IPS-NIHi11 (cell line): ENCODE results near the gene UGDH.
"Not testable (repeated sequence)": the region's sequence is repeated elsewhere in the genome, so short reads cannot be mapped to it uniquely, and the experiment has no call there.

Source experiments
- DNase-seq: peaks from one replicate; pipeline ENCODE4 v3.0.0; 2012; ENCODE audit warnings: mixed read lengths, low spot score

Gene UGDH

DNA sequence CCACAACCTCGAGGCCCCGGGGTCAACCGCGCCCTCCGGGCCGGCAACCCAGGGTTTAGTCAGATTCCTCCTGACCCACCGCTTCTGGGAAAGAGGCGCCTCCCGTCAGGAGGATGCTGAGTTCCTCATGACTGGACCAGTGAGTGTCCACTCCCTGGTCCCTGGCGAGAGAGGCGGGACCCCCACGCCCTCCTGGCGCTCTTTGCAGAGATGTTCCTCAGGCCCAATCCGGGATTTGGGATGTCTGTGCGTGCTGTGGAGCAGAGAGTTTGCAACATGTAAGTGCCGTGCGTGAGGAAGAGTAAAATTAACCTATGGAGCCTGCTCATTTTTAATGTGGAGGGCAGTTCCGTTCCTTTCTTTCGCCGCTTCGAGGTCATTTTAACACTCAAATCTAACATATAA lies 824 bp upstream of the UGDH start:
- DNase-seq, result no peak

DNA sequence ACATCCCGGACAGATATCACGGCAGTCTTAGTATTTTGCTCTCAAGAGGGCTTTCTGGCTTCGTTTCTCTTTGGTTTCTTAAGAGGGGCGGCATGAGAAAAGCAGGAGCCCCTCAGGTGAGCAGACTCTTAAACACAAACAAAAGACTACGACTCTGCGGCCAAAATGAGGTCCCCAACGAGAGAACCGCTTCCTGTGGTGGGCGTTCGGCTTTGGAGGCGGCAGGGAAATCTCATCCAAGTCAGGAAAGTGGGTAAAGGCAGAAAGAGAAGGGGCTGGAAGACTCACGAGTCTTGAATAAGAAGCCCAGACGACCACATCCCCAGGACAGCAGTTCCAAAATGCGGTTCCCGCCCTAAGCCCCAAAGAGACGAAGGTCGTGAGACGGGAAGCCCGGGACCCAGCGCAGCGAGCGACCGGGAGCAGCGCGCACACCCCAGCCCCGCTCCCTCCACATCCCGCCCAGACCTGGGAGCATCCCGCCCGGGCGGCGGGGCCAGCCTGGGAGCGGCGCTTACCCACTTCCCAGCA lies 409 bp downstream of the UGDH start:
- DNase-seq, result peak; percentile 86

DNA sequence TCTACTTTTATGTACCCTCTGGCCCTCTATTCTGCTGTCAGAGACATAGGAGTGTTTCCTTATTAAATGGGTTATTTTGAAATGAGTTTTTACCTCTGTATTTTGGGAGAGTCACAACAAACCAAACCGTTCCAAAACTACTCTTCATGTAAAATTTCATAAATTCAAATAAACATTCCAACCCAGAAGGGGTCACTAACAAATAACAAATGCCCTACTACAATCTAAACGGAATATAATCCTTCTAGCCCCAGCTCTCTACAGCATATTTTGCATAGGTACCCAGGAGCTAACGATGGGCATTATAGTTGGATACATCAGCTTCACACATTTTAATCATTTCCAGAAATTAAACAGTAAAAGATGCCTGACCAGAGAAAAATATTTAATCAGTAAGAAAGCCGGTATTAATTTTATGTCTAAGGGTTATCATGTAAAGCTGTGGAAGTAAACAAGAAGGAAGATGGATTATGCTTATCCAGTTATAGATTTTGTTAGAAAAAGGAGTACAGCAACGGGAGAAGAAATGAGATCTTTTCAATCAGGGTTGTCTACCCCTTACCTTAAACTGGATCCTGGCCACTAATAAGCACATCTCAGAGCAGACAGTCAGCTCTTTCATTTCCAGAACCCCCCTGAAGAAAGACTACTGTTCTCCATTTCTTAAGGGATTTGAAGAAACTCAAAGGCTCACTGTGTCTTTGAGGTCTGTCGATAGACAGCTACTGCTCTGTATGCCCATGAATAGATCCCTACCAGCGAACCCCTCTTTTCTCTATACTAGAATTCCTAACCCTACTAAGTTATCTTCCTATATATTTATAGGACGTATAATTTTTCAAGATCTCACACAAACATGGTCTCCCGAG lies 1.2 kb downstream of the UGDH start:
- peak; percentile 34 for DNase-seq

- DNase-seq, result no peak
Measured at GRCh38 chr4:39524161-39524957, 2.9 kb downstream of the UGDH start.

GRCh38 chr4:39522068-39522467 lies 5.2 kb downstream of the UGDH start:
- no peak for DNase-seq

- no peak for DNase-seq
Measured at GRCh38 chr4:39521253-39521919, 5.9 kb downstream of the UGDH start.

DNA sequence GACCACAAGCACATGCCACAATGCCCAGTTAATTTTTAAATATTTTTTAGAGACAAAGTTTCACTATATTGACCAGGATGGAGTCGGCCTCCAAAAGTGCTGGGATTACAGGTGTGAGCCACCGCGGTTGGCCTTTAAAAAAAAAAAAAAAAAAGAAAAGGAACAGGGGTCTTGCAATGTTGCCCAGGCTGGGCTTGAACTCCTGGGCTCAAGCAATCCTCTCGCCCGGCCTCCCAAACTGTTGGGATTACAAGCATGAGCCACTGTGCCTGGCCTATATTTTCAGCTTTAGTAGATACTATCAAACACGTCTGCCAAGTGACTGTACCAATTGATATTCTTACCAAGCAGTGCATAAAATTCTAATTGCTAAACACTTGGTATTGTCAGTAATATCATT lies 8.8 kb downstream of the UGDH start:
- no peak for DNase-seq

- no peak for DNase-seq
Measured at GRCh38 chr4:39516407-39516966, 10.8 kb downstream of the UGDH start.

GRCh38 chr4:39515669-39516401 lies 11.4 kb downstream of the UGDH start:
- not testable (repeated sequence) for DNase-seq

GRCh38 chr4:39514888-39515401 lies 12.3 kb downstream of the UGDH start:
- no peak for DNase-seq

- not testable (repeated sequence) for DNase-seq
Measured at GRCh38 chr4:39514266-39514665, 13.0 kb downstream of the UGDH start.

DNA sequence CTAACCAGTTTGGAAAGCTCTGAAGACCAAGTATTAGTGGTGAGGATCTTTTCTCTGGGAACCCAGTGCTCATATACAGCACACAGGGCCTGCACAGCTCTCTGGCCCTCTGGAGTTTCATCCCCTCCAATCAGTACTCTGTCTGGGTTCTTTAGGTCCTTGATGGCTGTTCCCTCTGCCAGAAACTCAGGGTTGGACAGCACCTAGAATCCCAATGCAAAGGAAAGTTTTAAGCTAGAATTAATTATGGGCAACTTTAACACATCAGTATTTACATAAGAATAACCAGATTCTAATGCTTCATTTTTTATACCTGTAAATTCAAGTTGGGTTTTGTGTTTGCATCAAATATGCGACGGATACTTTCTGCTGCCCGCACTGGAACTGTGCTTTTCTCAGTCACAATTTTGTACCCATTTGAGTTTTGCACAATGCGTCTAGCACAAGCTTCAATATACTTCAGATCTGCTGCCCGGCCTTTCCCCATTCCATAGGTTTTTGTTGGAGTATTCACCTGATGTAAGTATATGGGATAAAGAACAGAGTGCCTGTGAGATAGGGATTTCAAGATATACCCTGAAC lies 16.8 kb downstream of the UGDH start:
- DNase-seq, result no peak

DNA sequence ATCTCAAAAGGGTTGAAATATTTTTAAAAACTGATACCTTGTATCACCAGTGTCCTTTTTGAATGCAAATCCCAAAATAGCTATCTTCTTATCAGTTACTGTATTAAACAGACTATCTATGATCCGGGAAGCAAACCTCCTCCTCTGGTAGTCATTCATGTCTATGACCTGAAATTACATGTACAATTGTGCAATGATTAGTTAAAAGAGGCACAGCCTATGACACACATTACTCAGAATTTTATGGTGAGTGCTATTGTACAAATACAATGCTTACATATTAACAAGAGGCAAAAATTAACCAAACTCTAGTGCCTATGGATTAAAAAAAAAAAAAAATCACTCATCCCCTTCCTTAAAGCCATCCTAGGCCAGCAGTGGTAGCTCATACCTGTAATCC lies 21.7 kb downstream of the UGDH start:
- no peak for DNase-seq

- no peak for DNase-seq
Measured at GRCh38 chr4:39504538-39504937, 22.7 kb downstream of the UGDH start.

GRCh38 chr4:39502664-39503035 lies 24.6 kb downstream of the UGDH start:
- DNase-seq, result not testable (repeated sequence)

DNA sequence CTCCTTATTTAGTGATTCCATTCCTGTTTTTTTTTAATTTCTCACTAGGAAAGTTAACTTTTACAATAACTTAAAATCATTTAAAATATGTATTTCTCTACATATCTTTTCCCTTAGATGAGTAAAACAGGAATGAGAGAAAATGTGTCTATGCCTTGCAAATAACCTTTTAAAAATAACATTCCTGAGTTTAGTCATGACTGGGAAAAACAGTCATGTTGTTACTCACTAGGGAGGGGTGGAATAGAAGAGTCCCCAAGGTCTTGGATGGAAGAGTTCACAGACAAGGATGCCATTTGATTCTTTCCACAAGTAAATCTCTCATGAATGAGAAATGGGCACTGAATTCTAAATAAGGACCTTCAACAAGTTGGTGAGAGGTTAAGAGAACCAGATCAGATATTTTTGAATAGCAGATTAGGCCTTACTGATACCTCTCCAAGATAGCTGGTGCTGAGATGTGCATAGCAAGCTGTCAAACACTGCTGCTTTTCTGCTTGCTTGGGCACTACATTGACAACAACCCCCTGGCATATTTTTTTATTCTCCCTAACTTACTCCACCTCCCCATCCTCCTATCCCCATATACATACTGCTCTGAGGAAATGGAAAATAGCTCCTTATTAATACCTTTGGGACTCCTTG lies 25.1 kb downstream of the UGDH start:
- DNase-seq, result no peak

- DNase-seq, result no peak
Measured at GRCh38 chr4:39498727-39499020, 28.6 kb downstream of the UGDH start.

GRCh38 chr4:39497909-39498726 lies 29.1 kb downstream of the UGDH start:
- DNase-seq, result no peak

- no peak for DNase-seq
Measured at GRCh38 chr4:39495446-39496213, 31.6 kb downstream of the UGDH start.
